Activated gamma-delta T cell treated with Interleukin-2 at 50 U/mL for 16 hours (primary cell): ENCODE measurements around the gene XYLB.

ENCODE experiments used
- DNase-seq: peaks from one replicate; pipeline ENCODE4 v3.0.0-alpha.2; 2020

Gene XYLB

DNA sequence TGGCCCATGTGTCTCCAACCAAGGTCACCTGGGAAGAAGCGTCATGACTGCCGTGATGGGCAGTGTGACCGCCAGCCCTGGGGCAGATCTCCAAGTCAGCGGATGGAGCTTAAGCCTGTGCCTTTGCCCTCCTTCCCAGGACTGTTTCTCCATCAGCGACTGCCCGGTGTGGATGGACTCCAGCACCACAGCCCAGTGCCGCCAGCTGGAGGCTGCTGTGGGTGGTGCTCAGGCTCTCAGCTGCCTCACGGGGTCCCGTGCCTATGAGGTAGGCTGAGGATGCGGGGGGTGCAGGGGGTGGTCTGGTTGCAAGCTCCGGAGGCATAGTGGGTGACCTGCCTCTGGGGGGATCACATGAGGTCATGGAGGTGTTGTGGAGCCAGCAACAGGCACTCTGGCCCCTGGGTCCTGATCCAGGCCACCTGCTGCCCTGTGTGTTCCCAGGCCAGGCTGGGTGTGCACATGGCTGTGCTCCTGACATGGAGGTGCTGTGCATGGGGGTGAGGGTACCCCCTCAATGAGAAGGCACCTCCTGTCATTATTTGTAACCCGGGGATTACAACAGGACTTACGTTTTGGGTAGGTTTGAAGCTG lies 19.0 kb downstream of the XYLB start:
- DNase-seq, result no peak

DNA sequence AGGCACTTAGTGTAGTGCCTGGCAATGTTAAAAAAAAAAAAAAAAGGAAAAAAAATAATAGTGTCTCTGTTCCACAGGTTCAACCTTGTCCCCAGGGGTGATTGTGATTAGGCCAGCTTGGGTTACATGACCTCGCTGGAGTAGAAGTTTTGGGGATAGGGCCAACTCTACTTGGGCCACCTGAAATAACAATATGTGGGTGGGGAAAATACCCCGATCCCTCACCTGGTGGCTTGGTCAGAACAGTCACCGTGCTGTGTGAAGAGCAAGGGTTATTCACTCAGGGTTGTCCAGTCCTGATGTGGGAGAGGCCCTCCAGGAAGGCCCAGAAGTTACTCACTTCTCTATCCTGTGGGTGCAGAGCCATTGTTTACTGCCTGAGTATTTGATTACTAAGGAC lies 19.5 kb downstream of the XYLB start:
- no peak for DNase-seq

DNA sequence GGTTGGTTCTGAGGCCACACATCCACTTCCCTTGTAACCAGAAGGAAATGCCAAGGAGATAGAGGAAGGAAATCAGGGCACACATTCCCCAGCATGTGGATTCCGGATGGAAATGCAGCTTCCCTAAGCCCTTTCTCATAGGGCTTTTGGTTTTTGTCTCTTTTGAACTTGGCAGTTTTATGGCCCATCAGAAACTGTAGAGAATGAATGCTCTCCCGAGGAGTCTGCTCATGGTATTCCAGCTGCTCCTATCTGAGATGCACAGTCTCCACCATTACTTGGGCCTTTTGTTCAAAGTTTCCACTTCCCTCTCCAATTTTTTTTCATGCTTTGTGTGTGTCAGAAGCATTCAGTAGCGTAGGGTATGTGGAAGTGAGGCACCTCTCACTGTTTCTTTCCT lies 21.2 kb downstream of the XYLB start:
- no peak for DNase-seq

DNA sequence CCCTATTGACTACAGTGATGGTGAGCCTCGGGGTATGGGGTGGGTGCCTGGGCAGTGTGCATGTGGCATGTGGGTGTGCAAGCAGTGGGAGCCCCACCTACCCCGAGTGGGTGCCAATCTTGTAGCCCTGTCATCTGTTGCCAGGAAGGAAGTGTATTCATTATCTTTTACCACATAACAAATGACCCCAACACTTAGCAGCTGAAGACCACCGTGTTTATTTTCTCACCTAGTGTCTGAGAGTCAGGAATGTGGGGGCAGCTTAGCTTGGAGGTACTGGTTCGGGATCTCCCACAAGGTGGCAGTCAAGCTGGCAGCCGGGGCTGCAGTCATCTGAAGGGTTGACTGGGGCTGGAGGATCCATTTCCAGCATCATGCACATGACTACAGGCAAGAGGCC lies 21.7 kb downstream of the XYLB start:
- no peak for DNase-seq

DNA sequence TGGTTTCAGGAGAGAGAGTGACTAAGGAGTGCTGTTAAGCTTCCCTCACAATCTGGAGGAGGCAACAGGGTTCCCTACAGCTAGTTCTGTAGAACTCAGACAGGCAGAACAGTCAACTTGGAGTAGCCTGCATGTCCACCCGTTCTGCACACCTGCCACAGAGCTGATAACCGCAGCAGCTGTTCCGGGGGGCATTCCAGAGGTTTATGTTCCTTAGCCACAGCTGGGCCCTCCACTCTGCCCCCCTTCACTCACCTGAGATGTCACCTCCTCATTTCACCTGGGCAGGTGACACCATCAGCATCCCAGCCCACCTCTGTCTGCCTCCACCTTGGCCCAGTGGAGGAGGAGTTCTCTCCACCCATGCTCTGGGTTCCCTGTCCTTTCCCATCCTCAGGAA lies 22.6 kb downstream of the XYLB start:
- DNase-seq, result no peak

DNA sequence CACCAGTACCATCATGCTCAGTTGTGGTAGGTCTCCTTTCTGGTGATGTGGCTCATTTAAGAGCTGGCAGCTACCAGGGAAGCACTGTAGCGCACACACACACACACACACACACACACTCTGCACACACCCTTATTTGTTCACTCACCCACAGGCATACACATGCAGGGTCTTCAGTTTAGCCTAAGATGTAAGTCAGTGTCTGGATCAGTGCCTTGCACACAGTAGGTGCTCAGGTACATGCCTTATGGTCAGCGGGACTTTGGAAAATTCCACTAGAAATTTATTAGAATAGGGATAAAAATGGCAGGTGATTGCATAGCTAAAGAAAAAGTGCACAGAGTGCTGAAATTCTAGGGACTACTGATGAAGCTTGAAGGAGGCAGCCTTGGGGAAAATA lies 23.6 kb downstream of the XYLB start:
- no peak for DNase-seq

DNA sequence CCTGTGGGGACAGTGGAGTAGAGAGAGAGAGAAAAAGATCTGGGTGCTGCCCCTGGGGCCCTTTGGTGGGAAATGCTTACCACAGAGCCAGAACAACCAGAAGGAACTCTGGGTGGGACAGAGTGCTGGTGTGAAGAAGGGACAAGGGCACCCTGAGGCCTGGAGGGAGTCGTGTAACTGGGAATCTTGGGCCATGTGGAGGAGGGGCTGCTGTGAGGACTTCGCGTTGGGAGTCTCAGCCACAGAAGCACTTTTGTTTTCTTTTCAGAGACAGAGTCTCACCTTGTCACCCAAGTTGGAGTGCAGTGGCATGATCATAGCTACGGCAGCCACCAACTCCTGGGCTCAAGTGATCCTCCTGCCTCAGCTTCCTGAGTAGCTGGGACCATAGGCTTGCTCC lies 24.3 kb downstream of the XYLB start:
- DNase-seq, result no peak

DNA sequence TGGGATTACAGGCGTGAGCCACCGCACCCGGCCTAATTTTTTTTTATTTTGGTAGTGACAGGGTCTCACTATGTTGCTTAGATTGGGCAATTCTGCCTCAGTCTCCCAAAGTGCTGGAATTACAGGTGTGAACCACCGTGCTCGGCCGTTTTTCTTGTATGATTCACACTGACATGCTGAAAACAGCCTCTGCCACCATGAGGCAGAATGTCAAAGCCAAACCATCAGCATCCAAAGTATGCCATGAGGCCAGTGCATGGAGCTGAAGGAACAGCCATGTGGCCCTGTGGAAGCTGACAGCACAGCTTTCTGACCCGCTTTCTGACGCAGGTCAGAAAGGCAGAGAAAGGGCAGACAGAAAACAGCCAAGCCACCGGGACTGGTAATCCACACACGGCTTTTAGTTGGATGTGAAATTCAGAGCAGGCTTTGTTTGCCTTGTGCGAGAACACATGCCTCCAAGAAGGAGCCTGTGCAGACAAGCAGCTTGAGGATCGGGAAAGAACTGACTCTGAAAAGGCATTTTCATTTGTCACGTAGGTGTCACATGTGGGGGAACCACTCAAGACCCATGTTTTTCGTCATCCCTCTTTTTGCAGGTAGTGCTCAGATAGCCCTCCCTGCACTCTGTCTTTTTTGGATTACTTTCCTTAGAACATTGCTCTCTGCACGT lies 25.1 kb downstream of the XYLB start:
- no peak for DNase-seq

DNA sequence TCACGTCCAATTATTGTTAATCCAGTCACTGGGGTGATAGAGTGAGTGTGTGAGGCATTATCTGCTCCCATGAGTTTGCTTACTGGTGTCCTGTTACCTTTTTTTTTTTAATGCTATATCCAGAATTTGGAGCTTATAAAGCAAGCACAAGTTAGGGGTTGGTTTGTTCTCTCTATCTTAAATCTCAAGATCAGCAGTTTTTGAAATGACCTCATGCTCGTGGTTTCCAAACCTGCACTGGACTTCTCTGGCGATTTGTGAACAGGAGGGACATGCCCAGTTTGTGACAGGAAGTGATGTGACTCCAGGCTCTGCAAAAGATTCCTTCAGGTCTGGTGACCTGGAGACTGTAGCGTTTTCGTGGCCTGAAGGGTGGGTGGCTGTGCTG lies 25.6 kb downstream of the XYLB start:
- DNase-seq, result no peak

DNA sequence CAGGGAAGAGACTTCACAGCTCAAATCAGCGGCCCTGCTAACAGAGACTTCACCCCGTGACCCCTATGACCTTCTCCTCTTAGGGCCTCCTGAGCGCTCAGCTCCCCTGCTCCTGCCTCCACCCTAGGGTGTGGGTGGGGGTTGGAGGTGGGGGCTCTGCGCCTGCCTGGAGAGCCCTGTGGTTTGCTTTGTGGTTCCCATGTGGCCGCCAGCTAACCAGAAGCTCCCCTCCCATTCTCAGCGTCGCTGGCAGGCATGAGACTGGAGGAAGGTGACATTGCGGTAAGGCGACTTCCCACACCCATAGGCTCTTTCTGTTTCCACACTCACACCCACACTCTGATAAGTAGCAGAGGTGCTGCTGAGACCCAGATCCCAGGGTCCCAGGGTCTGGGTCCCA lies 27.6 kb downstream of the XYLB start:
- no peak for DNase-seq

DNA sequence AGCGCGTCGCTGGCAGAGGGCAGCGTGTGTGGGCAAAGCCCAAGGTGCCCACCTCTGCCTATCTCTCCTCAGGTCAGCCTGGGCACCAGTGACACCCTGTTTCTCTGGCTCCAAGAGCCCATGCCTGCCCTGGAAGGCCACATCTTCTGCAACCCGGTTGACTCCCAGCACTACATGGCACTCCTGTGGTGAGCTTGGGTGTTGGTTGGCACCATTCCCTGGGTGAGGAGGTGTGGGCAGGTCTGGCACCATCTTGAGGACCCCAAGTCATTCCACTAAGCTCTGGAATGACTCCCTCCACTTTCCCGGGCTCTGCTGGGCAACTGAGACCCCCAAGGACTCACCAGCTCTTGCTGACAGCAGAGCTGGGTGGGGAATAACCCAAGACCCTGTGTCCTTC lies 28.5 kb downstream of the XYLB start:
- no peak for DNase-seq

DNA sequence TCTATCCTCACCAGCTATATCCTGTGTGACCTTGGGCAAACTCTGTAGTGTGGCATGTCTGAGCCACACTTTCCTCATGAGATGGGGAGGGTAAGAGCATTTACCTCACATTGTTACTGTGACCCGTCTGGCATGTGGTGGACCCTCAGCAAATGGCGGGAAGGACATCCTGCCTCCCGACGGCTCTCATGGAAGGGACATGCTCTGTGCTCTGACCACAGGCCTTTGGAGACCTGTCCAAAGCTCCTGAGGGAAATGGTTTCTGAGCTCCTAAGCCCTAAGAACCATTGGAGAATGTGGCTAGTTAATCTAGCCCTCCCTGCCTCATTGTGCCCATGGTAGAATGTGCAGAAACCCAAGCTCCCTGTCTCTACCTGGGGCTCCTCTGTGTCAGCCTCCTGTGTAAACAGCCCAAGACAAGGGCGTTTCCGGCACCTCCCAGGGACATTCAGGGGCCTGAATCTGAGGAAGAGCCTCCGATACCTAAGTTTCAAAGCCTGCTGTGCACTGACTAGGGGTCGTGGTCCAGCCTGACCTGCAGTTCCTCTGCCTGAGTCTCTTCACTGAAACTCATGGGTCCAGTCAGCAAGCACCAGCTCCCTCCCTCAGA lies 29.0 kb downstream of the XYLB start:
- no peak for DNase-seq

DNA sequence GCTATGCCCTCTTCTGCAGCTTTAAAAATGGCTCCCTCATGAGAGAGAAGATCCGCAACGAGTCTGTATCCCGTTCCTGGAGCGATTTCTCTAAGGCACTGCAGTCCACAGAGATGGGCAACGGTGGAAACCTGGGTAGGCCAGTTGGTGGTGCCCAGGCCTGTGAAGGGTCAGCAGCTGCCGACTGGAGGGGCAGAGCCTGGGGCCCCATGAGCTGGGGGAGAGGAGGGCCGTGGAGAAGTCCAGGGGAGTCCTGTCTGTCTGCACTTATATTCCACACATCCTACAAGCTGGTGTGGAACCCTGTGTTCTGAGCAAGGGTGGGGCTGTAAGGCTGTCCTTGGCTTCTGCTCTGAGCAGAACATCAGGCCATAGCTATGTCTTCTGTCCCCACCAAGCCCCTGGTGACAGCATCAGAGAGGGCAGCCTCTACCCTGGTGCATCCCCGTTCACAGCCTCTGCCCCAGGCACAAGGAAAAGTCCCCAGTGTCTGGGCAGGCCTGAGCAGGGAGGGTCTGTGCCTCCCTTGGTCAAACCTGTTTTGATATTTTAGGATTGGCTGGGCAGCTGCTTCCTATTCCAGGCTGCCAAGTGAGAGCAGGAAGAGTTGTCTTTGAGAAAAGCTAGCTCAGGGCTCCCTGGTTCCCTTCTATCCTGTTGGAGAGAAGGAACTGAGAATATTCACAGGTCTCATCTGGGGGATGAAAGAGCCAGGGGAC lies 29.7 kb downstream of the XYLB start:
- DNase-seq, result no peak

DNA sequence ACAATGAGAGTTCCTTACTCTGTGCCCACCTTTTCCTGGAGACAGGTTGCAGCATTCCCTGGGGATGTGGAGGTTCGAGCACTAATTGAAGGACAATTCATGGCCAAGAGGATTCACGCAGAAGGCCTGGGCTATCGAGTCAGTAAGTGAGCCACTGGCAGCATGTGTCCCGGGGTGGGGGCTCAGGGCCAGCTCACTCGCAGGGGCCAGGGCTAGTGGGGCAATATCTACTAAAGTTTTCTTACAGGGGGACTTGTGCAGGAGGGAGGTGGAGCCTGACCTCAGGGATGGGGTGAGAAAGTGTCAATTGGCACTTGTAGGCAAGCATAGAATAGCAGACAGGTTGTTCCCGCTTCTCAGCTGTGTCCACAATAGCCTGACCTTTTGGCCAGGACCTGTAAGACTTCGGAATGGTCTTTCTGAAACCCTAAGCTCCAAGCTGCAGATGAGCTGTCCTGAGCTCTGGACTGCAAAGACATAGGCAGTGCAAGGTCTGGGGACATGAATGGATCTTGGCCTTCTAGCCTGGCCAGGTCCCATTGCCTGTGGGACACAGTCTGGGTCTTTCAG lies 32.7 kb downstream of the XYLB start:
- no peak for DNase-seq

DNA sequence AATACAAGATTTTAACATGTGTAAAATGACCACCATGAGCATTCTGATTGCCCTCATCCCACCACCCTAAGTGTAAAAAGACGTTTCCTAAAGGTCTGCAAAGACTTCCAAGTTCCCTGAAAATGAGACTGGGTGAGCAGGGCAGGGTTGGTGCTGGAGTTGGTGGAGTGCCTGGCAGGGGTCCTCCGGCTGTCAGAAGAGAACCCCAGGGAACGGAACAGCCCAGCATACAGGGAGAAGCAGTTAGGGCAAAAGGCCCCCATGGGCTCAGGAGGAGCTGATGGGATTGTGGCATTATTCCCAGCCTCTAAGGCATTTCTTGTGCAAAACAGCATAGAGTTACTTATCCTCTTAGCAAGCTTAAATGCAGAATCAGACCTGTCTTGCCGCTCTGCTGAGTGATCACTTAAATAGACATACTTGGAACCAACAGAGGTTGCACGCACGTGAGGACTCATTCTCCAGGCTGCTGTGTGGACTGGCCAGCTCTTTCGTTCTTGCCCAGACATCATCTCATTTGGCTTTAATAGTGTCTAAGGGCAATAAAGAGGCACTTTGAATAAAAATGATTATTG lies 36.0 kb downstream of the XYLB start:
- no peak for DNase-seq

DNA sequence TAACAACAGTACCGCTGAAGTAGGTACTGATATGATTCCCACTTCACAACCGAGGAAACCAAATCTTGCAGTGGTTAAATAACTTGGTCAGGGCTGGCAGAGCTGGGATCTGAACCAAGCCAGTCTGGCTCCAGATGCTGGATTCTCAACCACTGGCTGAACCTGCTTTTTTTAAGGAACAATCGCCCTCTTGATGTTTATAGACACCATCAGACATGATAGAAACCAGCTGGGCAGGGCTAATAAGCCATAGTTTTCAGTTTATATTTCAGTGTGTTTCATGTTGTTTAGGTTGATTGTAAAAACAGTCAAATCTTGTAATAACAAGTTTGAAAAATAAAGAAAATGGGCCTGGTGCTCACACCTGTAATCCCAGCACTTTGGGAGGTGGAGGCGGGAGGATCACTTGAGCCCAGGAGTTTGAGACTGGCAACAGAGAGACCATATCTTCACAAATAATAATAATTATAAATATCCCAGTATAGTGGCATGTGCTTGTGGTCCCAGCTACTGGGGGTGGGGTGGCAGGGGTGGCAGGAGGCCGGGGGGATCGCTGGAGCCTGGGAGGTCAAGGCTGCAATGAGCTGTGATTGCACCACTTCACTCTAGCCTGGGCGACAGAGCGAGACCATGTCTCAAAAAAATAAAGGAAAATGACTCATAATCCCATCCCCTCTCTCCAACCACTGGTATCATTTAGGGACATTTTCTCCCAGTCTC lies 36.7 kb downstream of the XYLB start:
- DNase-seq, result no peak

DNA sequence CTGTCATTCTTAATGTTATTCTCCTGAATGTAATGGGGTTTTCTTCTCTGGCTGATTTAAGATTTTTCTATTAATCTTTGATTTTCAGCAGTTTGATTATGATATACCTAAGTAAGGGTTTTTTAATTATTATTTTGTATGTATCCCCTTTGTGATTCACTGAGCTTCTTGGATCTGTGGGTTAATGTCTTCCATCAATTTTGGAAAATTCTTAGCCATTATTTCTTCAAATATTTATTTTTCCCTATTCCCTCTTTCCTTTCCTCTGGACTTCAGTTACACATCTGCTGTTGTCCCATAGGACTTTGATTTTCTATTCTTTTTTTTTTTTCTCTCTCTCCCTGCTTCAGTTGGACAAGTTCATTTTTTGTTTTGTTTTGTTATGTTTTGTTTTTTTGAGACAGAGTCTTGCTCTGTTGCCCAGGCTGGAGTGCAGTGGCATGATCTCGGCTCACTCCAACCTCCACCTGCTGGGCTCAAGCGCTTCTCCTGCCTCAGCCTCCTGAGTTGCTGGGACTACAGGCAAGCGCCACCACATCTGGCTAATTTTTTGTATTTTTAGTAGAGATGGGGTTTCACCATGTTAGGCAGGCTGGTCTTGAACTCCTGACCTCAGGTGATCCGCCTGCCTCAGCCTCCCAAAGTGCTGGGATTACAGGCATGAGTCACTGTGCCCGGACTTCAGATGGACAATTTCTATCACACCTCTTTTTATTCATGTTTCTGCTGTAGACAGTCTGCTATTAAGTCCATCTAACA lies 40.6 kb downstream of the XYLB start:
- DNase-seq, result no peak

DNA sequence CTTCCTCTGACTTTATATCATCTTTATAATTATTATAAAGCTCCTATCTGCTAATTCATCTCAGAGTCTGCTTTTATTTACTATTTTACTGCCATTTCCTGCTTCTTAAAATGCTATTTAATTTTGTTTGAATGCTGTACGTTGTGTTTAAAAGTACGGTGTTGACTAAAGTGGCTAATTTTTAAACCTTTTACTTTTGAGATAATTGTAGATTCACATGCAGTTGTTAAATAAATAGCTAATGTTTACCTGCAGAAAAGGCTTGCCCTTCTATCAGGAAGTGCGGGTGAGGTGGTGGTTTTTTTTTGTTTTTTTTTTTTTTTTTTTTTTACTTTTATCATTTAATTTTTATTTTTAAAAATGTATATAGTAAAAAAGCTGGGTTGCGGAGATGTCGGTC lies 41.3 kb downstream of the XYLB start:
- no peak for DNase-seq

DNA sequence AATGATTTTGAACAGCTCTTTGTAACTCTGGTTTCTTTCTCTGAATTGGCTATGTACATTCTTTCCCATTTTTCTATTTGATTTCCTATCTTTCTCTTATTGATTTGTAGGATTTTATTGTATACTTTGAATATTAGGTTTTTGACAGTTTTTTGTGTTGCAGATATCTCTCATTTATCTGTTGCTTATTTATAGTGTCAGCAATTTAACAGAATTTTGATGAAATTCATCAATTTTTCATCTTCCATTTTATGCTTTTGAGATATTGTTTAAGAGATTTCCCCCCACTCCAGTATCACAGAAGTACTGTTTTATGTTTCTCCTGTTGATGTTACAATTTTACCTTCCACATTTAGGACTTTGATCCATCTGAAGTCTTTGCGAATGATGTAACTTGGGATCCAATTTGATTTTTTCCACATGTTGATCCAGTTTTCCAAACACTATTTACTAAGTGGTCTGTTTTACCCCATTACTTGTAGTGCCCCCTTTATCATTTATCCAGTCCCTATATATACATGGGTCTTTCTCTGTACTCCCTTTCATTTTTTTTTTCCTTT lies 46.1 kb downstream of the XYLB start:
- DNase-seq, result no peak

DNA sequence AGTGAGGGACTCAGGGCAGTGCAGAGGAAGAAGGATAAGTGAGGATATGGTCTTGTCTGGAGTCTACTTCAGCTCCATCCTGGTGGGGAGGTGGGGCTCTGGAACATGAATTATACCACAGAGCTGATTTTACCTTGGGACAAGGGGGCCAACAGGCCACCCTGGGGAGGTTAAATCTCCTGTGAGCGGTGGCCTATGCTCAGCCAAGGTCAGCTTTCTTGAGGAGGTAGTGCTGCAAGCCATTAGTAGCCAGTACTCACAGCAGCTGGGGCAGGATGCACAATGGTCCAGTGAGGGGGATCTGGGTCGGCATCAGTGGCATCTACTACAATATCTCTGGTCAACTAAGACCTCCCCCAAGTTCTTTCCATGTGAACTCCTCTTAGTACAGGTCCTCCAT lies 49.7 kb downstream of the XYLB start:
- DNase-seq, result no peak

DNA sequence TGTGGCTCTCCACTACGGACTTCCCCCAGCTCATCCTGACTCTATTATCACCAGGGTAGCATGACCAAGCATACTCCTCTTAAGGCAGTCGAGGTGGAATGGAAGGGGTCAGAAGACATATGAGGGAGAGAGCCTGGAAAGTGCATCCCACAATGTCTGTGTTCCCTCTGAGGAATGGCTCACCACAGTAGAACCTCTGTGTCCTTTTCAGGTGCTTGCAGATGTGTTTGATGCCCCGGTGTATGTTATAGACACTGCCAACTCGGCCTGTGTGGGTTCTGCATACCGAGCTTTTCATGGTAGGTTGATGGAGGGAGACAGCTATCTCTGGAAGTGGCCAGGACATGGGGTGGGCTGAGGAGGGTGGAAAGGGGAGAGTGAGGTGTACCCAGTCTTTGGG lies 50.3 kb downstream of the XYLB start:
- no peak for DNase-seq

DNA sequence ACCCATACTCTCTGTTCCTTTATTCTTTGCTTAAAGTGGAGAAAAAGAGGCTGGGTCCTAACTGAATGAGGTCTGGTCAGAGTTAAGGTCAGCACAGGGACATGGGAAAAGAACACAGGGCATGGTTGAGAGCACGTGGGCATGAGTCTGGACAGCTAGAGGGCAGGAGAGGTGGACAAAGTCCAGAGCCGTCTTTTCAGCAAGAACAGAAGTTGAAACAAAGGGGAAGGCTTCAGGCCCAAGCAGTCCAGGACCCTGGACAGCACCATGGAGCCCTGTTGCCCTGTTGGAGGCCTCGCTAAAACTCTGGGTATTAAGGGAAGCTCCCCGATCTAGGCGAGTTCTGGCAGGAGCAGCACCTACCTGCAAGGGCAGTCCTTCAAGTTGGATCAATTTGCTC lies 50.7 kb downstream of the XYLB start:
- no peak for DNase-seq
